MCF 10A (cell line): ENCODE measurements around the gene SH3BGR. TPM values are rescaled to one million over a fixed set of nuclear protein-coding genes. Genes with fewer than 3 reads are reported as not detected.

Experiments
- BruUV-seq: library from RNA; stranded (reverse); fragments of 400-500 nt; replicated peaks from 2 replicates; lab custom pipeline; 2021; lab: Mats Ljungman, UMichigan
- CTCF ChIA-PET: fragments of 300-600 bp; sonication (Branson Sonifier 250); formaldehyde crosslinking; extraction: SDS; loops from one replicate; lab custom pipeline; 2021; ENCODE audit warnings: antibody characterized with exemption, inconsistent platforms; lab: Yijun Ruan, JAX
- POLR2A ChIA-PET: fragments of 300-600, 350-650 bp; sonication (Branson Sonifier 250); formaldehyde crosslinking; extraction: SDS; loops from one replicate; lab custom pipeline; 2020; ENCODE audit warnings: antibody characterized with exemption, inconsistent platforms; lab: Yijun Ruan, JAX
- DNase-seq: peaks from one replicate; pipeline ENCODE4 v3.0.0-alpha.2; 2018; ENCODE audit not compliant: unreplicated experiment
- H3K27ac Mint-ChIP-seq: one replicate; pipeline ENCODE4 v1.8.0; 2022; ENCODE audit warnings: mild to moderate bottlenecking, low read depth, mixed read lengths; ENCODE audit not compliant: unreplicated experiment
- H3K27me3 Mint-ChIP-seq: one replicate; pipeline ENCODE4 v1.8.0; 2022; ENCODE audit warnings: mixed read lengths; ENCODE audit not compliant: insufficient read depth, unreplicated experiment
- H3K36me3 Mint-ChIP-seq: one replicate; pipeline ENCODE4 v1.8.0; 2022; ENCODE audit warnings: mild to moderate bottlenecking, moderate library complexity, mixed read lengths; ENCODE audit not compliant: insufficient read depth, unreplicated experiment
- H3K4me1 Mint-ChIP-seq: one replicate; pipeline ENCODE4 v1.8.0; 2022; ENCODE audit warnings: mixed read lengths; ENCODE audit not compliant: insufficient read depth, unreplicated experiment
- H3K4me3 Mint-ChIP-seq: one replicate; pipeline ENCODE4 v1.8.0; 2022; ENCODE audit warnings: mild to moderate bottlenecking, moderate library complexity, mixed read lengths; ENCODE audit not compliant: unreplicated experiment
- H3K9me3 Mint-ChIP-seq: one replicate; pipeline ENCODE4 v1.8.0; 2022; ENCODE audit warnings: mixed read lengths; ENCODE audit not compliant: unreplicated experiment
- CTCF ChIP-seq: fragments of 200-600 bp; IDR thresholded peaks from one replicate; pipeline ENCODE4 v1.8.0; 2022; ENCODE audit warnings: antibody characterized with exemption, mild to moderate bottlenecking; ENCODE audit not compliant: unreplicated experiment
- intact Hi-C: fragments of 100-400 bp; cut with micrococcal nuclease; formaldehyde crosslinking; loops from 2 replicates; pipeline ENCODE4 v1.14.1; 2022
- total RNA-seq: library from RNA; stranded (reverse); gene quantifications from 2 replicates; pipeline ENCODE4 v1.2.3, GENCODE V29; 2022

The SH3BGR gene
- total RNA-seq, 1 experiment from 2014 or later = 11.3 TPM

GRCh38 chr21:39518055-39518846, 66.5 kb downstream of the SH3BGR start:
- no peak overlapping the region for H3K4me3 Mint-ChIP-seq
- peak; percentile 61 for DNase-seq
- POLR2A ChIA-PET = interaction anchor here (0.8 to 1.2 kb wide), 2 partner anchors 115 to 199 kb away, joined by 3 read pairs; no protein-coding TSS in a partner anchor
- no peaks in the 10 kb centered on the region for H3K9me3 Mint-ChIP-seq
- BruUV-seq = no TSS peak
- CTCF ChIA-PET = interaction anchor here (0.6 to 9.2 kb wide), 27 partner anchors 9 to 1572 kb away, joined by 3 to 224 read pairs (median 3); partner anchors contain the start of gene PCP4
- TF ChIP-seq CTCF = peak; percentile 91
- peak overlapping the region; percentile 76 for H3K27ac Mint-ChIP-seq
- H3K36me3 Mint-ChIP-seq = peaks cover 6% of the 10 kb centered on the region
- intact Hi-C loops = loop anchor here (1.0 to 2.0 kb wide), 4 partner anchors 113 to 603 kb away; no protein-coding TSS in a partner anchor
- peaks cover 15% of the 10 kb centered on the region for H3K4me1 Mint-ChIP-seq
- H3K27me3 Mint-ChIP-seq = no peaks in the 10 kb centered on the region

- CTCF ChIA-PET = interaction anchor here (0.6 to 9.2 kb wide), 20 partner anchors 9 to 1299 kb away, joined by 3 to 224 read pairs (median 4); partner anchors contain the start of gene PCP4
- H3K27ac Mint-ChIP-seq = peak overlapping the region; percentile 76
- POLR2A ChIA-PET = interaction anchor here (0.8 to 1.2 kb wide), 2 partner anchors 115 to 198 kb away, joined by 3 read pairs; no protein-coding TSS in a partner anchor
These were observed 67.1 kb downstream of the SH3BGR start for GRCh38 chr21:39518847-39519210.

GRCh38 chr21:39519835-39520234, 68.1 kb downstream of the SH3BGR start:
- CTCF ChIA-PET = interaction anchor here (0.5 to 9.2 kb wide), 5 partner anchors 8 to 268 kb away, joined by 3 to 224 read pairs (median 5); no protein-coding TSS in a partner anchor
- BruUV-seq = no TSS peak
- intact Hi-C loops = loop anchor here (2.0 kb wide), 3 partner anchors 111 to 601 kb away; no protein-coding TSS in a partner anchor

More at GRCh38 chr21:39518847-39519210, 67.1 kb downstream of the SH3BGR start:
- H3K36me3 Mint-ChIP-seq = peaks cover 6% of the 10 kb centered on the region
- TF ChIP-seq CTCF = no peak
- DNase-seq = peak; percentile 20
- H3K4me1 Mint-ChIP-seq = peaks cover 21% of the 10 kb centered on the region
- H3K9me3 Mint-ChIP-seq = no peaks in the 10 kb centered on the region
- no peak overlapping the region for H3K4me3 Mint-ChIP-seq
- intact Hi-C loops = loop anchor here (1.0 to 2.0 kb wide), 4 partner anchors 112 to 602 kb away; no protein-coding TSS in a partner anchor
- BruUV-seq = no TSS peak
- H3K27me3 Mint-ChIP-seq = no peaks in the 10 kb centered on the region

More at GRCh38 chr21:39519835-39520234, 68.1 kb downstream of the SH3BGR start:
- H3K4me1 Mint-ChIP-seq = peaks cover 21% of the 10 kb centered on the region
- no peak overlapping the region for H3K4me3 Mint-ChIP-seq
- no peak for DNase-seq
- peaks cover 6% of the 10 kb centered on the region for H3K36me3 Mint-ChIP-seq
- no peak overlapping the region for H3K27ac Mint-ChIP-seq
- POLR2A ChIA-PET = interaction anchor here (0.6 kb wide), 1 partner anchor 32 kb away, joined by 3 read pairs; no protein-coding TSS in a partner anchor
- no peaks in the 10 kb centered on the region for H3K9me3 Mint-ChIP-seq
- no peak for TF ChIP-seq CTCF
- H3K27me3 Mint-ChIP-seq = no peaks in the 10 kb centered on the region
